Measurements from ENCODE around the gene RASGRP3.

The RASGRP3 gene

DNA sequence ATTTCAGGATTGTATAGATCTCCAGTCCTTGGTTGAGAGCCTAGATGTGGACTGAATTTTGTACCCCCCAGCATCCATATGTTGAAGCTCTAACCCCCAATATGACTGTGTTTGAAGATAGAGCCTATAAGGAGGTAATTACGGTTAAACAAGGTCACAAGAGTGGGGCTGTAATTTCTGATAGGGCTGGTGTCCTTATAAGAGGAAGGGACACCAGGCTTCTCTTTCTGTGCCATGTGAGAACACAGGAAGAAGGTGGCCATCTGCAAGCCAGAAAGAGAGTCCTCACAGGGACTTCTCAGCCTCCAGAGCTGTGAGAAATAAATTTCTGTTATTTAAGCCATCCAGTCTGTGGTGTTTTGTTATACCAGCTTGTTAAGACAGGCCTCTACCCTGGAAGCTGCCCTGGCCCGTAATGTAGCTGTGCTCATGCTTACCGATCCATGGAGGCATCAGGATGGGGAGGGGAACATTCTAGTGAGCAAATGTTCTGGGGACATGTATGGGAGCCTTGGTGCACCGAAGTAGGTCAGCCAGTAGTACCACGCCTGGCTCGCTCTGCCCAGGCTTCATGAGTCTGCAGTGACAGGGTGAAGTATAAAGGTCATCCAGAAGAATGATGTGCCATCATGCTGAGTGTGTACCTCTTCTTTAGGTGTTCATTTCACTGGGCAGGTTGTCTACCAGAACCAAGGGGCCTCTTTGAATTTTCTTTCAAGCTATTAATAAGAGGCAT is 16.1 kb downstream of the RASGRP3 start:
- no peak for DNase-seq

GRCh38 chr2:33494155-33494779 is 17.8 kb downstream of the RASGRP3 start:
- no peak for DNase-seq

DNA sequence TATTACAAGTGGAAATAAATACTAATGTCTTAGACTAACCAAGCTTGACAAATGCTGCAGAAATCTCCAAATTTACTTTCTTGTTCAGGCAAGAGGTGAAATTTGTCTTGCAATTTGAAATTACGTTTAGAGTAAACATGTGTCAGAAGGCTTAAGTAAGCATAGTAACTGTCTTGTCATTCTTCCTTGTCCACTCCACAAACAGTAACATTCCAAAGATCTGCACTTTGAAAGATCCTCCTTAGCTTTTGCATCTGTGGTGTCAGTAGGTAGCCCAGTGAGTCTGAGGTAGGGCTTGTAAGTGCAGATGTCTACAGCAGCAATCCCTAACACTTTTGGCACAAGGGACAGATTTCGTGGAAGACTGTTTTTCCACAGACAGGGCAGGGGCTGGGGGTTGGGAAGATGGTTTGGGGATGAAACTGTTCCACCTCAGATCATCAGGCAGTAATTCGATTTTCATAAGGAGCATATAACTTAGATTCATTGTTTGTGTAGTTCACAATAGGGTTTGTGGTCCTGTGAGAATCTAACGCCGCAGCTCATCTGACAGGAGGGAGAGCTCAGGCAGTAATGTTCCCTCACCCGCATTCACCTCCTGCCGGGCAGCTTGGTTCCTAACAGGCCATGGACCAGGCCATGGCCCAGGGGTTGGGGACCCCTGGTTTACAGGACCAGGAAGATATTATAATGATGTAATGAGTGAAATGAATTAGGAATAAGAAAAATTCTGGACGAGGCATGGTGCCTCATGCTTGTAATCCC is 18.6 kb downstream of the RASGRP3 start:
- no peak for DNase-seq

DNA sequence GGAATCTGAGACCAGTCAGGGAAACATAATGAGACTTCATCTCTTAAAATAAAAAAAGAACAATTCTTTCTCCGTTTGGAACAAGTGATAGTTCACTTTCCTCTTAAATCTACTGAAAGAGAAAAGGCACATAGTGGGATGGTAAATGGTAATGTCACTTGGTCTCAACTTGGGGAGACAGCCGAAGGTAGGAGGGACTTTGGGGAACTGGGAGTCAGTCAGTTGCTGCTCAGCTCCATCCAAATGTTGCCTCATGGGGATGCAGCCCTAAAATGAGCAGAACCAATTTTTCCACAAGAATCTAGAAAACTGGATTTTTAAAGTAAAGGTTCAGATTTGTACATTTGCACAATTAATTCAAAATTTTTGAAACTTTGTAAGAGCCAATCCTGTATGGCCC is 19.2 kb downstream of the RASGRP3 start:
- DNase-seq, result no peak

DNA sequence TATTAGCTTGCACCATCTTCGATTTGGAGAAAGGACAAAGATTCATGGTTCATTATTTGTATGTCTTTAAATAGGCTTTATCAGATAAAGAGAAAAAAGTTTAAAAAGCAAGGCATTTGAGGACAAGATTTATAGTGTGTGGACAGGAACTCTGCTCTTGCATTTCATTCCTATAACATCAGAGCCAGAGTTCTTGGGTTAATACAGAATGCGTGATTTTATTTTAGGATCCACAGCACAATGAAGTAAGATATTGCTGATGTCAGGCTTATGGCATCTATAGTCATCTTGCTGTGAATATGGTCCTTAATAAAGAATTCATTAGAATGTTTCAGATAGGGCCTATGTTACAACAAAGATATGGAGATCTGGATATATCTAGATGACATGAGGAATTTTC is 19.7 kb downstream of the RASGRP3 start:
- DNase-seq, result no peak

DNA sequence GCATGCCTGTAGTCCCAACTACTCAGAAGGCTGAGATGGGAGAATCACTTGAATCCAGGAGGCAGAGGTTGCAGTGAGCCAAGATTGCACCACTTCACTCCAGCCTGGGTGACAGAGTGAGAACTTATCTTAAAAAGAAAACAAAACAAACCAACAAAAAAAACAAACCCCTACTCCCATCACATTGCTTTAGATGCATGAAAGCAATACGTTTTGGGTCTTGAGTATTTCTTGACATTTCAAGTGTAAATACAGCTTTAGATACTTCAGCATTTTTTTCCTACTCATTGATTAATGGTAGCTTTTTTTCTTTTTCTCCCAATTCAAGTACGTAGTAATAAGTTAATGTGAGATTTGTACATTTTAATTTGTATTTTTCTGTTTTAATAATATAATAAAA is 20.3 kb downstream of the RASGRP3 start:
- no peak for DNase-seq

DNA sequence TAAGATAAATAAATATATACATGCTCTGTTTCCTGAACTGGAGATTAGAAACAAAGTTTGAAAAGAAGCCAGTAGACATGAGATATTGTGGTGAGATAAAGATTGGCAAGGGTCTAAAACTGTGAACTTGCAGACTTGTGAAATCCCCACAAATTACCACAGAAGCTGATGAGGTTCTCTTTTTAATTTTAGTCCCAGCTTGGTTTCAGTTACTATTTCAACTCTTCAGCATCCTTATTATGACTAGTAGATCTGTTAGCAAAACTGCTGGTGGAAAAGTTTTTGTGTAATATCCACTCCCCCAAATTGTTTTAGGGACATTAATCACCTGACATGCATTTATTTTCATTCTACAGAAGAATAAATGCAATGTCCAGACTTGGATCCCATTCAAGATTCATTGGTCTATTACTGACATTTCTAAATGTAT is 20.8 kb downstream of the RASGRP3 start:
- no peak for DNase-seq

DNA sequence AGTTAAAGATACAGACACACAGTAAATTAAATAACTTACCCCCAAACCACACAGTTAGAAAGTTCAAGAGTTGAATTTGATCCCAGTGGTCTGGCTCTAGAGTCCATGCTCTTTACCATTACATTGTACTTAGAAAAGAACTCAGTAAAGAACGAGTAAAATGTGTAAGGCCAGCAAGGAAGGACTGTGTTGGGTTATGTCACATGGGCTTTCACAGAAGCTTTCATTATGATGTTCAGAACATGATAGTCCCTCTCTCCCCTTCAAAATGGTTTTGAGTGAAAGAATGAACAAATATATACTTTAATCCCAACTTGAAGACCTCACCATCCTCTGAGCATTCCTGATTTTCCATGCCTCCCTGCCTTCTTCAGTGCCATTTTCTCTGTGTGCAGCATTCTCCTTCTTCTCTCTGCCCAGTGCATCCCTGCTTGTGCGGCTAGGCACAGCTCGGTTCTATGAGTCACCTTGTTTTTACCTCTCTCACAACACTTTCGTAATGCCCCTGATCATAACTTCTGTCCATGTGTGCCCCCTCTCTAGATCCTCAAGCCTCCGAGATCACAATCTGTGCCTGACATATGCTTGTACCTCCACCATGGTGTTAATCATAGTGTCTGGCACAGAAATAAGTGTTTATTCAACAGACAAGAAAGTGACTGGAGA is 22.0 kb downstream of the RASGRP3 start:
- DNase-seq, result no peak

DNA sequence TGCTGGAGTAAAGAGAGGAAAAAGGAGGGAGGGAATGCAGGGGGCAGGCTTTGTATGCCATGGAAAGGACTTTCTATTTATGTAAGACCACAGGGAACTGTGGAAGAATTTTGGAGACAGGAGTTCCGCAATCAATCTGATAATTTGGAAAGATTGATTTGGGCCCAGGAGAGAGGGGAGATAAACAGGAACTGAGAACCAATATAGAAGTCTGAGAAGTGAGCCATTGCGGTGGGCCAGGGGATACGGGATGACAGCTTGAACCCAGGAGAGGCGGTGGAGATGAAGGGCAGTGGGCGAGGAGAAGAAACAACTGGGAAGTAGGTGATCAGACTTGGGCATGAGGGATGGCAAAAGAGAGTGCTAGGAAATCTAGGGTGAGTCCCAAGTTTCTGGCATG is 23.7 kb downstream of the RASGRP3 start:
- DNase-seq, result no peak

- DNase-seq, result no peak
Observed at GRCh38 chr2:33502025-33502424, 25.6 kb downstream of the RASGRP3 start.

DNA sequence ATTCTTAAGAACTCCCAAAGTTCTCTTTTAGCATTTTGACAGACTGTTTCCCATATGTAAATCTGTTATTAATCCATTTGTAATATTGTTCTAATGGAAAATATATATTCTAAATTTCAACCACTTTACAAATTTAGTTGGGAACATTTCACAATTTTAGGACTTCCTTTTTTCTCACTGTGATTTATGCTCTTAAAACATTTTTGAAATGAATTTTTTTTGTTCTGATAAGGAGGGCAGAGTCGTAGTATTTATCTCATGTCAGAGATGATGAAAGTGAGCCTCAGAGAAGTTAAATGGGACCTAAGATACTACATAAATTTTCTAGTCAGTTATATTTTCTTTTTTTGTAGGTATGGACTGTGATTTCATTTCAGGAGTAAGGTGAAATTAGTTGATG is 26.6 kb downstream of the RASGRP3 start:
- DNase-seq, result no peak

- no peak for DNase-seq
Observed at GRCh38 chr2:33505966-33506365, 29.5 kb downstream of the RASGRP3 start.

- no peak for DNase-seq
Observed at GRCh38 chr2:33509908-33510585, 33.6 kb downstream of the RASGRP3 start.

DNA sequence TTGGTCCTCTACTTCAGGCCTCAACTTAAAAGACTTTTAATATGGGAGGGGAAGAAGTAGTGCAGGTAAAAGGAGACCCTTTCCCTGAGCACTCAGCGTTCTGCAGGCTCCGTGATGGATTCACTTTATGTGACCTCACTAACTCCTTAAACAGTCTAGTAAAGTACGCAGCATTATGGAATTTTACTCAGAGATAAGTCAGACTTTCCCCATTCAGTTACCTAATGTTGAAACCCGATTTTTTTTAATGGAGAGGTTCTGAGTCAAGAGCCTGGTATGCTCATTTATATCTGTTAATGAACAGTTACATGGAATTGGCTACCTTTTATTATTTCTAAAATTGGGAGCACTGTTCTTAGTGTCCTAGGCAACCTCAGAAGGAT is 34.1 kb downstream of the RASGRP3 start:
- DNase-seq, result no peak

- no peak for DNase-seq
Observed at GRCh38 chr2:33511141-33511540, 34.7 kb downstream of the RASGRP3 start.

GRCh38 chr2:33512112-33512511 is 35.7 kb downstream of the RASGRP3 start:
- DNase-seq, result no peak

DNA sequence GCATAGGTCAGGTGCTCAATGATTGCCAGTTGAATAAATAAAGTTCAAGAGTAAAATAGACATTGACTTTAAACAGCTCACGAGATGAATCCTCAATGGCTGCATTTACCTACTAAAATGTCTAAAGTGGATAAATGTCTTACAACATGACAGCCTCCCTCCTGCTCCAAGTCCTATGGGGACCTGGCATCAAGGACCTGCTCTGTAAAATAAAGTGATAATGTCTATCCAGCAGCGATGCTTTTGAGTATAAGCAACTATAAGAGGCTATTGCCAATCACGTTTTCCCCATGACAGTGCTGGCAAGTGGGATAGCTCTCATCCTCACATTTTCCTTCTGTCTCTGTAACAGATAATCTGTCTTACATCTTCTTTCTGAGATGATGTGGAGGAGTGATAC is 37.0 kb downstream of the RASGRP3 start:
- no peak for DNase-seq

GRCh38 chr2:33516456-33516995 is 40.1 kb downstream of the RASGRP3 start:
- peak; percentile 18 for DNase-seq

GRCh38 chr2:33518200-33518599 is 41.8 kb downstream of the RASGRP3 start:
- no peak for DNase-seq

DNA sequence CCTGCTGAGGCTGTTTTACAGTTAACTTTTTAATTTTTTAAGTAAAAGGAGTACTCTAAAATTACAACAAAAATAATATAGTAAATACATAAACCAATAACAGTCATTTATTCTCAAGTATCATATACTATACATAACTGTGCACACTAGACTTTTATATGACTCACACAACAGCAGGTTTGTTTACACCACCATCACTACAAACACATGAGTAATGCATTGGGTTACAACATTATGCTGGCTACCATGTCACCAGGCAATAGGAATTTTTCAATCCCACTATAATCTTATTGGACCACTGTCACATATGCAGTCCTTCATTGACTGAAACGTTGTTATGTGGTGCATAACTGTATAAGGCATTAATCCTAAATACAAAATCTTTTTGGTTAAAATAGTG is 42.5 kb downstream of the RASGRP3 start:
- DNase-seq, result no peak

DNA sequence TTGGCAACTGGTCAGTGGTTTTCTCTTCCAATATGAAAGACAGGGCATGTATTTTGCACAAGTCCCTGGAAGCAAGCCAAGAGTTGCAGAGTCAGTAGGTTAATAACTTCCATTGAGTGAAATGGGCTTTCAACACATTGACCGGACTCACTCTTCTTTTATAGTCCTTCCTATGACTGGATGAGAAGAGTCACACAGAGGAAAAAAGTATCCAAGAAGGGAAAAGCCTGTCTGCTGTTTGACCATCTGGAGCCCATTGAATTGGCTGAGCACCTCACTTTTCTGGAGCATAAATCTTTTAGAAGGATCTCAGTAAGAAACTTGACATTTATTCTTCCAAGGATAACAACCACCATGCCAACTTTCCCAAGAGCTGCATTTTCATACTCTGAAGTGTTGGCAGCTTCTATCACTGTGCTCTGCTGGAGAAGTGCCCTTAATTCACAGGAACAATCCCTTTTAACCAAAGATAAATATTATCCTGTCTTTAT is 45.4 kb downstream of the RASGRP3 start:
- peak; percentile 68 for DNase-seq

- peak; percentile 12 for DNase-seq
Observed at GRCh38 chr2:33522576-33522975, 46.1 kb downstream of the RASGRP3 start.
